NB4 (cell line): ENCODE measurements around the gene ADRB1.

ENCODE experiments used
- DNase-seq: peaks from one replicate; pipeline ENCODE4 v3.0.0; 2010; ENCODE audit warnings: low read depth
- H3K4me3 ChIP-seq: one replicate; pipeline ENCODE4 v1.5.1; 2011; ENCODE audit warnings: mild to moderate bottlenecking, low read depth, low read length, moderate library complexity
- MYC ChIP-seq: IDR thresholded peaks from 2 replicates; pipeline ENCODE4 v1.6.1; 2011; ENCODE audit warnings: low read depth, low read length
- POLR2A ChIP-seq: IDR thresholded peaks from 2 replicates; pipeline ENCODE4 v1.6.1; 2011; ENCODE audit warnings: mild to moderate bottlenecking; ENCODE audit not compliant: insufficient read length; ENCODE audit errors: extremely low read depth
- TF ChIP-seq, protein P1 (sequence below): IDR thresholded peaks from 2 replicates; pipeline ENCODE4 v1.6.1; 2011; ENCODE audit warnings: low read depth, low read length
- TF ChIP-seq, protein P2 (sequence below): IDR thresholded peaks from one replicate; pipeline ENCODE4 v1.5.1; 2012; ENCODE audit warnings: low read depth, low read length

The ADRB1 gene

DNA sequence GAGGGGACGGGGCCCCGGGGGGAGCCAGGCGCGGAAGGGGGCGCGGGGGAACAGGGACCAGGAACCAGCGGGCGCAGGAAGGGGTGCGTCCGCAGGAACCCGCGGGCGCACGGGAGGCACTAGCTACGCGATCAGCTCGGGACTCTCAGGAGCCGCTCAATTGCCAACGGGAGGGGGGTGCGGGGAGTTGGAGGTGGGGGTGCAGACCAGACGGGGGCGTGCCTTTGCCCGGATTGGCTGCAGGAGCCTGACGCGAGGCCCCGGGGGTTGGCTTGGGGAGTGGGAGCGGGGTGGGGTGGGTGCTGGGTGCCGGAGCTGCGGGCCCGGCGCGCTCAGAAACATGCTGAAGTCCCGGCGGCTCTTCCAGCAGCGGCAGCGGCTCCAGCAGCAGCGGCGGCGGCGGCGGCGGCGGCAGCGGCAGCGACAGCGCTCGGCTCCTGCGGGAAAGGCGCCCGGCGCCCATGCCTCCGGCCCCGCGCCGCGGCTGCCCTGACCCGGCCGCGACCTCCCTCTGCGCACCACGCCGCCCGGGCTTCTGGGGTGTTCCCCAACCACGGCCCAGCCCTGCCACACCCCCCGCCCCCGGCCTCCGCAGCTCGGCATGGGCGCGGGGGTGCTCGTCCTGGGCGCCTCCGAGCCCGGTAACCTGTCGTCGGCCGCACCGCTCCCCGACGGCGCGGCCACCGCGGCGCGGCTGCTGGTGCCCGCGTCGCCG, at the start of gene ADRB1:
ADRB1 (plus strand) TSS at position 335 of the 715 bp plus-strand sequence; CDS start at position 602, 267 bp downstream.
- TF ChIP-seq, protein P1, sequence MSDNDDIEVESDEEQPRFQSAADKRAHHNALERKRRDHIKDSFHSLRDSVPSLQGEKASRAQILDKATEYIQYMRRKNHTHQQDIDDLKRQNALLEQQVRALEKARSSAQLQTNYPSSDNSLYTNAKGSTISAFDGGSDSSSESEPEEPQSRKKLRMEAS: peak; percentile 25; the same call in 1 of the 2 replicates
- TF ChIP-seq, protein P2, sequence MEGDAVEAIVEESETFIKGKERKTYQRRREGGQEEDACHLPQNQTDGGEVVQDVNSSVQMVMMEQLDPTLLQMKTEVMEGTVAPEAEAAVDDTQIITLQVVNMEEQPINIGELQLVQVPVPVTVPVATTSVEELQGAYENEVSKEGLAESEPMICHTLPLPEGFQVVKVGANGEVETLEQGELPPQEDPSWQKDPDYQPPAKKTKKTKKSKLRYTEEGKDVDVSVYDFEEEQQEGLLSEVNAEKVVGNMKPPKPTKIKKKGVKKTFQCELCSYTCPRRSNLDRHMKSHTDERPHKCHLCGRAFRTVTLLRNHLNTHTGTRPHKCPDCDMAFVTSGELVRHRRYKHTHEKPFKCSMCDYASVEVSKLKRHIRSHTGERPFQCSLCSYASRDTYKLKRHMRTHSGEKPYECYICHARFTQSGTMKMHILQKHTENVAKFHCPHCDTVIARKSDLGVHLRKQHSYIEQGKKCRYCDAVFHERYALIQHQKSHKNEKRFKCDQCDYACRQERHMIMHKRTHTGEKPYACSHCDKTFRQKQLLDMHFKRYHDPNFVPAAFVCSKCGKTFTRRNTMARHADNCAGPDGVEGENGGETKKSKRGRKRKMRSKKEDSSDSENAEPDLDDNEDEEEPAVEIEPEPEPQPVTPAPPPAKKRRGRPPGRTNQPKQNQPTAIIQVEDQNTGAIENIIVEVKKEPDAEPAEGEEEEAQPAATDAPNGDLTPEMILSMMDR: no peak
- peak; percentile 67 for TF ChIP-seq POLR2A
- DNase-seq: peak; percentile 98
- H3K4me3 ChIP-seq: peak within 1 kb of the TSS; percentile 73

DNA sequence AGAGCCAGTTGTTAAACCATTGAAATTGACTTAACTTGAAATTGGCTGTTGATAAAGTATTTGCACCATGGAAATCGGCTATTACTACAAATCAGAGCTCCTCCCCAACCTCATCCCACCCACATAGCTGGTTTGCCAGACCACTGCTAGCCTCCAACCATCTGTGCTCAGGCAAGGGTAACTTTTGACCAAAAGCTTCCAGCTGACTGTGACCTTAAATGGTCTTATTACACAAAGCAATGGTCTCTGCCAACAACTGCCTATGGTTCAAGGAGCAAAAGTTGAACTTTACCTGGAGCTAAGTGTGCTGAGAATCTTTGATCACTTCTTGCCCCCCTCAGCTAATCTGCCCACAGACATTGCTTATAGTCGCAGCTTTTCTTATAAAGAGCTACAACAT, 48.5 kb upstream of the ADRB1 start:
- TF ChIP-seq, protein P2: no peak
- TF ChIP-seq POLR2A (no peak), MYC (no peak)
- TF ChIP-seq, protein P1: no peak
- no peak for DNase-seq
- no peak overlapping the region for H3K4me3 ChIP-seq

DNA sequence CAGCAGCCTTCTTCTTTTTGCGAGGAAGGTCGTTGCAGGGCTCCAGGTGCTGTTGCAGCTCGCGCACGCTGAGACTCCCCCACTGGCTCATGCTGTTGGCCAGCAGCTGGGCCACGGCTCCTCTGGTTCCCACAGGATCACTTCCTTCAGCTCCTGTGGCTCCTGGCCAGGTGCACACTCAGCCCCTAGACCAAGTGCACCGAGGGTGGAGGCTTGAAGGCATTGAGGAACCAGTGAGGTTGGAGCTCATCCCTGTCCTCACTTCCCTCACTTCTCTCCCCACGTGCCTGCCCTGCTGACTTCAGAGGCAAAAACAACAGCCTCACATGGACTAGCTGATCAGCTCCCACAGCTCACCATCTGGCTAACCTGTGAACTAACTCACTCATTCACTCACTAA, 46.2 kb upstream of the ADRB1 start:
- no peak overlapping the region for H3K4me3 ChIP-seq
- TF ChIP-seq, protein P1: no peak
- TF ChIP-seq, protein P2: no peak
- TF ChIP-seq POLR2A: no peak
- TF ChIP-seq MYC: no peak
- no peak for DNase-seq

DNA sequence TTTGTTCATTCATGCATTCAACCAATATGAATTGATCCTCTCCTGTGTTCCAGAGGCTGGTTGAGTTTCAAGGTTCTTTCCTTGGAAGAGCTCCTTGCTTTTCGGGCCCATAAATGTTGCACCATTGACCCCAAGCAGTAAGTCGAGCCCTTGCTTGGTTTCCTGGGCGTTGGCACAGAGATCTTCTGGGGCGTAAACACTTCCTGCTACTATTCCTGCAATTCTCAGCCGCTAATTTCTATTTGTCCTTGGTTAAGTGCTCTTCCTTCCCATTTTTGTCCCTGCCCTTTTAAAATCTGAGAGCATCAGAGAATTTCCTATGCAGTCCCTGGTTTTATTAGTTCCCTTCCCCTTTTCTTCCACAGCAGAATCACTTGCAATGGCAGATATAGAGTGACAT, 44.1 kb upstream of the ADRB1 start:
- TF ChIP-seq, protein P1: no peak
- TF ChIP-seq, protein P2: no peak
- TF ChIP-seq MYC: no peak
- TF ChIP-seq POLR2A: no peak
- DNase-seq: no peak

DNA sequence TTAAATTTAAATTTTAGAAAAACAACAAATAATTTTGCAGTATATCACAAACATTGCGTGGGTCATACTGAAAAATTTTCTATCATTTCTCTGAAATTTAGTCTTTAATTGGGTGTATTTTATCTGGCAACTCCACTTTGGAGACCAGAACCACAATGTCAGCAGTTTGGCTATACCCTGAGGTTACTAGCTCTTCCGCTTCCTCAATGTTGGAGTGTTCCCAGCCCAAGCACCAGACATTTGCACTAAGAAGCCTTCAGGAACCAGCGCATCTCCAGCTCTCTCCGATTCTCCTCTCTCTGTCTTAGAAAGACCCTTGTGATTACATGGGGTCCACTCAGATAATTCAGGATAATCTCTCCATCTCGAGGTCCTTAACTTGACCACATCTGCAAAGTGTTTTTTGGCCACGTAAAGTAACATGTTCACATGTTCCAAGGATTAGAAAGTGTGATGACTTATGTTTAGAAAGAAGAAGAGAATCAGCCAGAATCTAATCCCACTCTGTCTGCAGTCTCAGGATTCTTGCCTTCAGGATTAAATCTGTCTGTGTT, 43.1 kb upstream of the ADRB1 start:
- H3K4me3 ChIP-seq: no peak overlapping the region
- TF ChIP-seq, protein P1: no peak
- TF ChIP-seq POLR2A (no peak), MYC (no peak)
- TF ChIP-seq, protein P2: no peak
- no peak for DNase-seq

More for the DNA sequence above, 44.1 kb upstream of the ADRB1 start:
- H3K4me3 ChIP-seq: no peak overlapping the region
